K562 (cell line): ENCODE measurements around the gene C2CD2L. TPM values are rescaled to one million over a fixed set of nuclear protein-coding genes. Genes with fewer than 3 reads are reported as not detected.

Experiments used
- BACH1 ChIP-seq: fragments of 200-800 bp; sonication (Bioruptor generic); IDR thresholded peaks from 2 replicates; pipeline ENCODE4 v1.6.1; 2016; ENCODE audit warnings: missing genetic modification characterization, missing compliant biosample characterization
- BCL6 ChIP-seq: fragments of 250-450 bp; sonication (Bioruptor Pico); IDR thresholded peaks from 2 replicates; pipeline ENCODE4 v1.4.0; 2020
- CBX3 ChIP-seq, 2 experiments: IDR thresholded peaks; 1 replicate in 1 of 2; 2 replicates in 1 of 2; pipeline ENCODE4 v1.6.1; 2012; ENCODE audit warnings: inconsistent platforms in 2 of 2, low read length in 2 of 2, borderline replicate concordance in 1 of 2, control low read depth in 1 of 2
- HSF4 ChIP-seq: fragments of 250-450 bp; sonication (Bioruptor Pico); IDR thresholded peaks from 2 replicates; pipeline ENCODE4 v2.1.2; 2022; ENCODE audit warnings: mild to moderate bottlenecking, moderate library complexity, borderline replicate concordance
- MED1 ChIP-seq: sonication (generic); formaldehyde crosslinking; IDR thresholded peaks from 2 replicates; pipeline ENCODE4 v1.8.1; 2023; ENCODE audit warnings: missing genetic modification reagents, borderline replicate concordance
- MYNN ChIP-seq, 2 experiments: sonication (generic); formaldehyde crosslinking in 1 of 2; IDR thresholded peaks; 2 replicates each; pipeline versions ENCODE4 v1.5.0 to v1.6.1; 2016 to 2020; ENCODE audit warnings: antibody characterized with exemption in 1 of 2, missing genetic modification reagents in 1 of 2
- PYGO2 ChIP-seq: fragments of 450-650 bp; IDR thresholded peaks from 2 replicates; pipeline ENCODE4 v1.6.1; 2016; ENCODE audit warnings: mild to moderate bottlenecking, missing genetic modification characterization, moderate library complexity, missing compliant biosample characterization
- REST ChIP-seq, 2 experiments: fragments of 450-650 bp; formaldehyde crosslinking in 1 of 2; IDR thresholded peaks; 2 replicates each; pipeline versions ENCODE4 v1.4.0 to v1.6.1; 2014 to 2020; ENCODE audit warnings: mild to moderate bottlenecking in 2 of 2, borderline replicate concordance in 1 of 2, low read depth in 1 of 2
- SUPT5H ChIP-seq: fragments of 450-650 bp; IDR thresholded peaks from 2 replicates; pipeline ENCODE4 v1.6.1; 2016
- U2AF1 ChIP-seq: fragments of 200-400 bp; formaldehyde crosslinking; optimal IDR thresholded peaks from 2 replicates; pipeline ENCODE3; 2017; ENCODE audit warnings: mild to moderate bottlenecking, low read depth, low read length, moderate library complexity
- XRCC5 ChIP-seq: fragments of 200-400 bp; formaldehyde crosslinking; IDR thresholded peaks from 2 replicates; pipeline ENCODE4 v1.6.1; 2017; ENCODE audit warnings: low read depth, mild to moderate bottlenecking, low read length
- ZBTB34 ChIP-seq: fragments of 250-450 bp; sonication (Bioruptor Pico); IDR thresholded peaks from 2 replicates; pipeline ENCODE4 v1.8.0; 2021; ENCODE audit warnings: mild to moderate bottlenecking, moderate library complexity
- ZFP1 ChIP-seq: fragments of 450-650 bp; formaldehyde crosslinking; IDR thresholded peaks from 2 replicates; pipeline ENCODE4 v1.4.0; 2020; ENCODE audit warnings: mild to moderate bottlenecking, mixed read lengths
- ZNF239 ChIP-seq: fragments of 250-450 bp; sonication (Bioruptor Pico); IDR thresholded peaks from 2 replicates; pipeline ENCODE4 v1.4.0; 2020; ENCODE audit warnings: mild to moderate bottlenecking
- ZNF436 ChIP-seq: fragments of 250-450, 450-650 bp; sonication (Bioruptor Pico); formaldehyde crosslinking; IDR thresholded peaks from 2 replicates; pipeline ENCODE4 v1.7.0; 2020; ENCODE audit warnings: mild to moderate bottlenecking
- ZNF79 ChIP-seq: fragments of 250-450 bp; sonication (Bioruptor Pico); IDR thresholded peaks from 2 replicates; pipeline ENCODE4 v1.4.0; 2020; ENCODE audit warnings: low read depth, mild to moderate bottlenecking, moderate library complexity
- polyA plus RNA-seq, 8 experiments: library from polyadenylated mRNA; depleted of rRNA in 4 of 8; stranded (reverse) in 5 of 8; unstranded in 3 of 8; fragments of >200 nt; fragmentation: Nextera tagmentation in 2 of 8; fragmentation: Illumina TruSeq in 1 of 8; extraction: Ambion mirVana in 2 of 8; extraction: Trizol in 1 of 8; gene quantifications; 2 replicates each; pipeline versions ENCODE4 v1.2.1 to v1.2.3, GENCODE V29; 2011 to 2014; ENCODE audit warnings: inconsistent platforms in 1 of 8, missing spikeins in 1 of 8
- total RNA-seq, 7 experiments: library from RNA; depleted of rRNA in 6 of 7; stranded (reverse); fragments of >200 nt in 6 of 7; fragmentation: Illumina TruSeq in 2 of 7; extraction: Trizol in 2 of 7; gene quantifications; 2 replicates each; pipeline versions ENCODE4 v1.2.1 to v1.2.3, GENCODE V29; 2011 to 2021; ENCODE audit warnings: low replicate concordance in 1 of 7
- TF ChIP-seq, protein P1 (sequence below): fragments of 450-650 bp; IDR thresholded peaks from 2 replicates; pipeline ENCODE4 v1.6.1; 2016; ENCODE audit warnings: borderline replicate concordance

Gene C2CD2L
- total and polyA plus RNA-seq, 9 of the 15 experiments (the other 6 are each of a cell fraction or from before 2014, with no cell fraction given) = 0.66 to 41.2 (median 14.8) TPM

DNA sequence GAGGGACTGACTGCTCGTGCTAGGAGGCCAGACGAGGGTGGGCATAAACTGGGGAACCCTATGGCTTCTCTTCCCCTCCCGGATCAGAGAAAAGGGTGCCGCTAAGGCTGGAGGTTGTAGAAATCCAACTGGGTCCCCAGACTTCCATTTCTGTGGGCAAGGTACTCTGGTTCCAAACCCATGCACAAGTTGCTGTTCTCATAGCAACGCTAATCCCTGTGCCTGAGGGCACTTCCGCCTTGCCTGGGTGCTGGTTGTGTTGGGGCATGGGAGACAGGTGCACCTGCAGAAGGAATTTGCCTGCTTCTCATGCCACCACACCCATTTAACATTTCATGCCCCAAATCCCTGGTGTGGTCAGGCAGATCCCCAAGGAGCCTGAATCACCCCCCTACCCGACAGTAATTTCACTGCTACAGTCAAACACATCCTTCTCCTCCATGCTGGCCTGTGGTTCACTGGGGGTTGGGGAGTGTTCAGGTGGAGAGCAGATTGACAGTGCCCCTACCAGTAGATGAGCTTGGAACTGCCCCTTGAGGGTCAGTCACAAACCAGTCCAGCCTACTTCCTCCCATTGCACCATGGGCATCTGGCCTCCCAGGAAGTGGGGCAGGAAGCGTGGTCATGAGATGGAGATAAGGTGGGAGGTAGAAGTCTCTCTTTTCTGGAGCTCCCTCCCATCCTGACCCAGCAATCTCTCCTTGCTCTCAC lies 1.2 kb downstream of the C2CD2L start (continued):
- no peak for TF ChIP-seq MYNN (IDR thresholded peaks at IDR 0.05)
- TF ChIP-seq MYNN (CRISPR knock-in tag; IDR thresholded peaks at IDR 0.05) = no peak
- peak; percentile 68 for TF ChIP-seq SUPT5H
- TF ChIP-seq ZNF436 (CRISPR knock-in tag) = no peak
- no peak for TF ChIP-seq CBX3 (IDR thresholded peaks at IDR 0.05; ENCODE audit: borderline replicate concordance in 1 of 2, low read length in 2 of 2)
- TF ChIP-seq XRCC5 = no peak
- TF ChIP-seq, protein P1, sequence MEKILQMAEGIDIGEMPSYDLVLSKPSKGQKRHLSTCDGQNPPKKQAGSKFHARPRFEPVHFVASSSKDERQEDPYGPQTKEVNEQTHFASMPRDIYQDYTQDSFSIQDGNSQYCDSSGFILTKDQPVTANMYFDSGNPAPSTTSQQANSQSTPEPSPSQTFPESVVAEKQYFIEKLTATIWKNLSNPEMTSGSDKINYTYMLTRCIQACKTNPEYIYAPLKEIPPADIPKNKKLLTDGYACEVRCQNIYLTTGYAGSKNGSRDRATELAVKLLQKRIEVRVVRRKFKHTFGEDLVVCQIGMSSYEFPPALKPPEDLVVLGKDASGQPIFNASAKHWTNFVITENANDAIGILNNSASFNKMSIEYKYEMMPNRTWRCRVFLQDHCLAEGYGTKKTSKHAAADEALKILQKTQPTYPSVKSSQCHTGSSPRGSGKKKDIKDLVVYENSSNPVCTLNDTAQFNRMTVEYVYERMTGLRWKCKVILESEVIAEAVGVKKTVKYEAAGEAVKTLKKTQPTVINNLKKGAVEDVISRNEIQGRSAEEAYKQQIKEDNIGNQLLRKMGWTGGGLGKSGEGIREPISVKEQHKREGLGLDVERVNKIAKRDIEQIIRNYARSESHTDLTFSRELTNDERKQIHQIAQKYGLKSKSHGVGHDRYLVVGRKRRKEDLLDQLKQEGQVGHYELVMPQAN = peak; percentile 53; the same call in 1 of the 2 replicates
- TF ChIP-seq ZFP1 (CRISPR knock-in tag) = no peak
- TF ChIP-seq HSF4 (CRISPR knock-in tag) = no peak
- no peak for TF ChIP-seq BACH1
- TF ChIP-seq REST (IDR thresholded peaks at IDR 0.05; ENCODE audit: borderline replicate concordance) = no peak
- no peak for TF ChIP-seq REST (CRISPR knock-in tag; IDR thresholded peaks at IDR 0.05; ENCODE audit: low read depth)
- TF ChIP-seq ZNF239 (CRISPR knock-in tag) = no peak
- no peak for TF ChIP-seq ZNF79 (CRISPR knock-in tag)
- TF ChIP-seq BCL6 (CRISPR knock-in tag) = no peak
- no peak for TF ChIP-seq MED1 (CRISPR knock-in tag)
- TF ChIP-seq ZBTB34 (CRISPR knock-in tag) = no peak
- TF ChIP-seq PYGO2 (tag) = no peak
- TF ChIP-seq U2AF1 = no peak
